Mesenteric fat pad (tissue), 1 donor: ENCODE results near the gene MDFI. TPM values are rescaled to one million over a fixed set of nuclear protein-coding genes. Genes with fewer than 3 reads are reported as not detected.

Experiments
- DNase-seq: peaks from one replicate; pipeline ENCODE4 v3.0.0-alpha.2; 2020; ENCODE audit warnings: low spot score
- total RNA-seq: library from RNA; stranded (reverse); fragmentation: NEBNext Ultra II Directional; extraction: Animal tissue kit (Norgen Biotek cat#: 25700); gene quantifications from one replicate; pipeline ENCODE4 v1.2.1, GENCODE V29; 2021
- donor health status: DM: yes; HTN: yes; CAD: no.

Gene MDFI
- total RNA-seq, 1 donor from 2014 or later = 21.7 TPM

DNA sequence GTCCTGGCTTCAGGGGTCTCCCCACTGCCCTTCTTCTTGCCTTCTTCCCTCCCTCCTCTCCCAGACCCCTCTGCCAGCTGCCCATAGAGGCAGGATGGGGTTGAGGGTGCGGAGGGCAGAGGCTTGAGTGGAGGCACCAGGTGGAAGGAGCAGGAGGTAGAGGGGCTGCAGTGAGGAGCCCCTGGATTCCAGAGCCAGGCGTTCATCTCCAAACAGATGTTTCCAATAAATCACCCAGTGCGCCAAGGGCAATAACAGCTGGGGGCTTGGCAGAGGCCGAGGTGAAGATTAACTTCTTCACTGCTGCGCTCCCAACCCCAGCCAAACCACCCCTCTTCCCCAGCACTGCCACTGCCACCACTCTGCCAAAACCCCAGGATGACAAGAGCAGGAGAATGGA lies 10.7 kb downstream of the MDFI start:
- DNase-seq = peak; percentile 55

DNA sequence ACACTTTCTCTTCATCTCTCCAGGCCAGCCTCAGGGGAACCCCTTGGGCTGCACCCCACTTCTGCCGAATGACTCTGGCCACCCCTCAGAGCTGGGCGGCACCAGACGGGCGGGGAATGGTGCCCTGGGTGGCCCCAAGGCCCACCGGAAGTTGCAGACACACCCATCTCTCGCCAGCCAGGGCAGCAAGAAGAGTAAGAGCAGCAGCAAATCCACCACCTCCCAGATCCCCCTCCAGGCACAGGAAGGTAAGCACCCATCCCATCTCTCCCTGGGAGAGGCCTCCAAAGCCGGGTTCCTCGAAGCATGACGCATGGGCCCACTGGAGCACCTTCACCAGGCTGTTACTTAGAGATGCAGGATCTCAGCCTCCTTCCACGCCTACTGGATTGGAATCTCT lies 11.3 kb downstream of the MDFI start:
- peak; percentile 77 for DNase-seq

DNA sequence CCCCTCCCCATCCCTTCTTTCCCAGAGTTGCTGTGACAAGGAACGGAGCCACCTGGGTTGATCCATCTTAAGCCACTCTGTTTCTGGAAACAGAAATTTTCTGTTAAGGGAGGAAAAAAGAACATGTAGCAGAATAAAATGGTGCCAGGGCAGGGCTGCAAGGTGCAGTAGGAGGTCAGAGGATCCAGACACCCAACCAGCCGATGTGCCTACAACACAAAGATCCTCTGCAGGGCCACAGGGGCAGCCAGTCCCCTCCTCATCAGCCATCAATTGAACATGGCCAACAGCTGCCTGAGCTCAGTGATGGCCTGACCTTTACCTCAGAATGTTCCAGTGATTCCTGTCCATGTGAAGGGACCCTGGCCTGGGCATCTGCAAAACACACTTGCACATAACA lies 11.9 kb downstream of the MDFI start:
- no peak for DNase-seq

DNA sequence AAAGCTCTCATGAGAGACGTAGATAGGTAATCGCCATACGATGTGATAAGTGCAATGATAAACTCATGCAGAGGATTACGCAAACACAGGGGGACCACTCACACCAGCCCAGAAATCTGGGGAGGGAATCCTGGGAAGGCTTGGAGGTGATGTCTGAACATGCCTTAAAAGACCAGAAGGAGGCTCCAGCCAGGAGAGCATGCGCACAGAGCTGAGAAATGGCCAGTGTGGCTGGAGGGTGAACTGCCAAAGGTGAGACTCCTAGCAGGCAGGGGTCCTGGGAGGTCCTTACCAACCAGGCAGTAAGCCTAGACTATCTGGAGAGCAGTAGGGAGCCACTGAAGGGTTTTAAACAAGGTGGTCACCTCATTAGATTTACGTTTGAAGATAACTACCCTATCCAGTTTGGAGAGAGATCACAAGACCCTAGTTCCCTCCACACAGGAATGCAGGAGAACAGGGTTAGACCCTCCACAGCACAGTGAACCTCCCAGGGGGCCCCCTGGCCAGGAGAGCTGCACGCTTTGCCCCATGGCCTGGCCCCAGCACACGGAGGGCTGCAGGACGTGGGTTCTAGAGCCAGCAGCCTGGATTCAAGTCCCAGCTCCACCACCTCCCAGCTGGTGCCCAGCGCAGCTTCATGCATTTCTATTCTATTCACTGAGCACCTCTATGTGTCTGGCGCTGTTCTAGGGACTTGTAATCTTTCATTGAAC lies 13.1 kb downstream of the MDFI start:
- peak; percentile 26 for DNase-seq

DNA sequence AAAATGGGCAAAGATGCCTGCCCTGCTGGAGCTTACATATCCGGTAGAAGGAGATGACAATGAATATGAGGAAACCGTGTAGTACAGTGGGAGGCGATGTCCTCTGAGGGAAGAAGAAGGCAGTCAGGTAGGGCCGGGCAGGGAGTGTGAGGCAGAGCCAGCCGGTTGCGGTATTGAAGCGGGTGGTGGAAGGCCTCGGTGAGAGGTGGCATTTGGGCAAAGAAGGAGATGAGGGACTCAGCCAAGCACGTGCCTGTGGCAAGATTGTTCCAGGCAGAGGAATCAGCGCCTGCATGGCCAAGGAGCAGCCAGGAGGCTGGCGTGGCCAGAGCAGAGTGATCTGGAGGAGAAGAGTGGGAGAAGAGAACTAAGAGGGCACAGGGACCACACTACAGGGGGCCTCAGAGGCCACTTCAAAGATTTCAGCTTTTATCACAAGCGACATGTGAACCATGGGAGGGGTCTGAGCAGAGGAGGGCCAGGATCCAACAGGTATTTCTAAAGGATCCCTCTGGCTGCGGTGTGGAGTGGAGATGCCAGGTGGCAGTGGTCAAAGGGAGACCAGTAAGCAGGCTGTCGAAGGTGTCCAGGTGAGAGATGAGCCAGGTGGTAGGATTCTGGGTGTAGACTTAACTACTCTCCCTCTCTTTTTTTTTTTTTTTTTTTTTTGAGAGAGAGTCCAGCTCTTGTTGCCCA lies 13.8 kb downstream of the MDFI start:
- no peak for DNase-seq

DNA sequence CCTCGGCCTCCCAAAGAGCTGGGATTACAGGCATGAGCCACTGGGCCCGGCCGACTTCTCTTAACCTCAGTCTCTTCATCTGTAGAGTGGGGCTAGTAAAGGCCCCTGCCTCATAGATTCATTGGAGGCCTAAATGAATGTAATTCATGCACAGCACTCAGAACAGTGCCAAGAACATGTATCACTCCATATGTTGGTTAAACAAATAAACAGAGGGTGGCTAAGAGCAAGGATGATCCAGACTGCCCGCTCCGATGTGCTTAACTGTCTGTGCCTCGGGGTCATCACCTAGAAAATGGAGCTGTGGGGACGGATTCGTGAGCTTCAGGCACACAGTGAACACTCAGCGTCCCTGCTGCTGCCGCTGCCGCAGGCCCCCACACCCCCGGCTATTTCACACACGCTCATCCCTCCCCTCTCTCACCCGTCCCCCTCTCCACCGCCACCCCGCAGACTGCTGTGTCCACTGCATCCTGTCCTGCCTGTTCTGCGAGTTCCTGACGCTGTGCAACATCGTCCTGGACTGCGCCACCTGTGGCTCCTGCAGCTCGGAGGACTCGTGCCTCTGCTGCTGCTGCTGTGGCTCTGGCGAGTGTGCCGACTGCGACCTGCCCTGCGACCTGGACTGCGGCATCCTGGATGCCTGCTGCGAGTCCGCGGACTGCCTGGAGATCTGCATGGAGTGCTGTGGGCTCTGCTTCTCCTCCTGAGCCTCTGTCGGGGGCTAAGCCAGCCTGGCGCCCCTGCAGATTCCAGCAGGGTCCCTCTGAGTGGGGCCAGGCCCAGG lies 14.8 kb downstream of the MDFI start:
- no peak for DNase-seq

DNA sequence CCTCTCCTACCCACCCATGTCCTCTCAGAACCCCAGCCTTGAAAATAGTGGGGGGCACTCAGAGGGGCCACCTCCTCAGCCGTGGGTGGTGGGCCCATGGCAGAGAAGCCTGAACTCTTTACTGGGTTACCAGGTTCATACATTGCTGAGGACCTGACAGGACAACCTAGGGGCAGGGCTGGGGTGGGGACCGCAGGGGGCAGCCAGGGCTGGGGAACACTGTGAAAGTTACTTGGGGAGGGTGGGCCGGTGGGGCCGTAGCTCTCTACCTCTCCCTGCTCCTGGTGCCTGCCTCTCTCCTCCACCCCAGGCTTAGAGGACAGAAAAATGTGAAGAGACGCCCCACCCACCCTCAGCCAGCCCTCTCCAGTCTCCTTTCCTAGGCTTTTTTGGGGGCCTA lies 15.4 kb downstream of the MDFI start:
- DNase-seq = no peak

DNA sequence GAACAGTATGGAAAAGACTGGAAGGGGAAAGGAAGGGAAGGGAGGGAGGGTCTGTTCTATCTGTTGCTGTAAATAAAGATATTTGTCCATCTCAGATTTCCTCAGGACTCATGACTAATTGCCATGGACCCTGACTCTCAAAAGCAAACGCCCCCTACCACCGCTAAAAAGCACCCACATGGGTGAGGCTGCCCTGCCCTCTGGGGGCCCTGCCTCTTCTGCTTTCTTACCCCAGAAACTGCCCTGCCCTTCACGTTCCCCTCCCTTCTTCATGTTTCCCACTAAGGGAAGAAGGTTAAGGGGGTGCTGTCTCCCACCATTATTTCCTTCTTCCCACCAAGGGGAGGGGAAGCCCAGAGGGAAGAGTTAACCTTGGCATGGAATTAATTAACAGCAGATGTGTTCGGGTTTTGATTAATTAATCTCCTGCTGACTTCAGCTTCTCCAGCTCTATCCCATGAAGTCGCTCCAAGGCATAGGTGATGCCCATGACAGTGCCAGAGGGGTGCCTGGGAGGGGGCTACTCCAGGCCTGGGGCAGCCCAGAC lies 16.0 kb downstream of the MDFI start:
- no peak for DNase-seq

DNA sequence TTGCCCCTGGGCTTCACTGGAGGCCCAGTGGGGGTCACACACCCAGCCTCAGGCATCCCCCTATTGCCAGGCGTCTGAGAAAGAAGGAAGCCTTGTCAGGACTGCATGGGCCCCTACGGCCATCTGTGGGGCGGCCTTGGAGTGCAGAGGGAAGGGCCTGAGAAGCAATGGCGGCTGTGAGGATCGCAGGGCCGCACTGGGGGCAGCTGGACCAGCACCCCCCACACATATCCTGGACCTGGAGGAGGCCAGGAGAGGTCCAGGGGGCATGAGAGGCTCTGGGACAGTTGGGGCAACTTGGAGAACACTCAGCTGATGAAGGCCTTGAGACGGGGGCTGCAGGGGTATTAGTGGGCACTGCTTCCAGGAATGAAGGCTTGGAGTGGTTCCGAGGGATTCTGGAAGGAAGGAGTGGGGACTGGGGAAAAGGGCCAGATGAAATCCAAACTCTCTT lies 16.5 kb downstream of the MDFI start:
- no peak for DNase-seq

DNA sequence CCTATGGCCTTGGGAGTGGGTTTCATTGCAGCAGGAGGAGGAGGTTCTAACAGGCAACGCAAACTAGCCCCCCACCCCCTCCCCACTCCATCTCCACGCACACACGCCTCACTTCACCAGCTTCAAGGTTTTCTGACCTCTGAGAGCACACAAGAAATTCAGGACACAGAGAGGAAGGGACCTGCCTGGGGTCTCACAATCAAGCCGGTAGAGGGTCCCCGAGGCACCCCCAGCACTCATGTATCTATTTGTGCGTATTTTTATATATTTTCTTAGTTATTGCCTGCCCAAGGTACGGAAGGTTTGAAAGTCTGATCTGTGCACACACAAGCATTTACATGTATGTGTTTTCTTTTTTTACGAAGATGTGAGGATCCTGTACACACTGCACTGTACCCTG lies 16.9 kb downstream of the MDFI start:
- DNase-seq = no peak

DNA sequence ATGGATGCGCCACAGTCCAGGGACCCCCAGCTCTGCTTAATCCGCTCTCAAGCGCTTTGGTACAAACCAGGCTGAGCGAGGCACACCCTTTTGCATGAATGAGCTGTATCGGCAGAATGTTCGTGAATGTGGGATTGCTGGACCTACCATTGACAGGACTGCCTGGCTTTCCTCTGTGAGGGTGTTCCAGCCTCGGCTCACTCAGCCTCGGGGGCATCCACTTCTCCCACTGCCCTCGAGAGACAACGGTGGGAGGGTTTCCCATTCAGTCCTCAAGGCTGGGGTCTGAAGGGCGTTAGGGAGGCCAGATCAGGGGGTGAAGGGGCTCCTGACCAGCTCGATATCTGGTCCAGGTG lies 17.4 kb downstream of the MDFI start:
- DNase-seq = no peak

DNA sequence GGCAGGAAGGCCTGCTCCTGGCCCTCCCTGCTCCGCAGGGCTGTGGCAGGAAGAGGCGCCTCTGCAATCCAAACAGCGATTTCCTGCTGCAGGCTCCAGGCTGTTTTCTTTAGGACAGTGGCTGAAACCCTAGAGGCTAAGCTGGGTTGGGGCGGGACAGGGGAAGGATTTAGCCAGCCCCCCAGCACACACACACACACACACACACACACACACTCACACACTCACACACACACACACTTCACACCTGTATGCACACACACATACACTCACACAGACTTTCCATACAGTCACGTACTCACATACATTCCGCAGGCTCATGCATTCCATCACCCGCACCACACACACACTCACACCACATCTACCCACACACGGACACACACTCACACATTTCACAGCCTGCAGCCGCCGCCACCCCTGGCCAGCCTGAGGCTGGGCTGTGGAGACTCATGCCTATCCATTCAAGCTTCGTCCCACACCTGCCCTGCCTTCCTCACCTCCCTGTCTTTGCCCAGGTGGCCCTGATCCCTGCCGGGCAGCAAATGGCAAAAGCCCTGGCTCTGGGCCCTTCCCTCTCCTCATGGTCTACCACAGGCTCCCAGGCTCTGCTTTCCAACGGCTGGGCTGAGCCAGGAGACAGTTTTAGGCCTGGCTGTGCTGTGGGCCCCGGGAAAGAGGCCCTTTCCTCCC lies 17.9 kb downstream of the MDFI start:
- DNase-seq = no peak

DNA sequence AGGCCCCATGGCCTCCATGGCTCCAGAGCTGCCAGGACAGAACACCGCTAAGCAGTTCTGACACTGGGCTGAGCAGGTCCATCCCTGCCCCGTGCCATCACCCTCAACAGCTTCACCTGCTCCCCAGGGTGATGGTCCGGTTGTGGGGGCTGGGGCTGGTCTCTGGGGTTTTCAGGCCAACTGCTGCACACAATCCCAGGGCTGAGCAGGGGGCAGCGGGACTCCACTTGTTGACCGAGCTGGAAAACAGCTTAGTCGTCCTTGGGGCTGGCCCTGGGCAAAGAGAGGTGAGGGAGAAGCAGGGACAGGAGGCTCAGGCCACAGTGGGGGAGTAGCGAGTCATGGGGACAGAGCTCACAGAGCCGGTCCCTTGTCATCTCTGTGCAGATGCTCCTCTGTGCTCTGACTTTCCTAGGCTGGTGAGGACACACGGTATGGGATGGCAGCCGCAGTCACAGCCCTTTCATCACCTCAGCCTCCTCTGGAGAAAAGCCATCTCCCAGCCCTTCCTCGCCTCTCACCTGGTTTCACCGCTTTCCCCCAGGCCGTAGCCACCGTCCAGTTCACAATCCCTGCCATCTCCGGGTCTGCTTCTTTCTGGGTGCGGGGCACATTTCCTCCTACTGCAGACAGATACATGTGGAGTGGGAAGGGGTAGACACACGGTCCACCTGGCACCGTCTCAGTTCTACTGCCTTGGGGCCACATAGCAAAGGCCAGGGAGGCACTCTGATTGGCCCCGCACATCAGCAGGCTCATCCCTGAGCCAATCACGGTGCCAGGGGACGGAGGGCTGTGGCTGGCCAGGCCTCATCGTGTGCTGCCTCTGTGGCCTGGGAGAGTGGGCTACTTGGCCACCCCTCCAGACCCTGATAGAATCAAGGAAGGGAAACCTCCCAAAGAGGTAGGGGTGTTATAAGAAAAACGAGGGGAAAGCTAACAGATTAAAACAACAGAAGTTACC lies 19.1 kb downstream of the MDFI start:
- DNase-seq = no peak

DNA sequence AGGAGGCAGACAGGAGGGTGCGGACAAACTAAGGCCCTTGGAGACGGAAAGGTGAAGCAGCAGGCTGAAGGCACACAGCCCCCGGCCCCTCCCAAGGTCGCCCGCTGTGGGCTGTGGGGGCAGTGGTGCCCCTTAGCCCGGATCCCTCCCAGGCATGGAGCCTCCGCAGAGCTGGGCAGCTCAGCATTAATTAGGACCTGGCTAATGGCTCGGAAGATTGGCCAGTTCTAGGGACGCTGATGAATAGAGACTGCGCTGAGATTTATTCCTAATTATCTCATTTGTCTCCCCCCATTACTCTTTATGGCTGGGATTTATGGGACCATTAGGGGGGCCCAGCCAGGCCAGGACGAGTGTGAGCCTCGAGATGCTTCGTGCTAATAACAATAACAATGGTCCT lies 20.4 kb downstream of the MDFI start:
- no peak for DNase-seq

DNA sequence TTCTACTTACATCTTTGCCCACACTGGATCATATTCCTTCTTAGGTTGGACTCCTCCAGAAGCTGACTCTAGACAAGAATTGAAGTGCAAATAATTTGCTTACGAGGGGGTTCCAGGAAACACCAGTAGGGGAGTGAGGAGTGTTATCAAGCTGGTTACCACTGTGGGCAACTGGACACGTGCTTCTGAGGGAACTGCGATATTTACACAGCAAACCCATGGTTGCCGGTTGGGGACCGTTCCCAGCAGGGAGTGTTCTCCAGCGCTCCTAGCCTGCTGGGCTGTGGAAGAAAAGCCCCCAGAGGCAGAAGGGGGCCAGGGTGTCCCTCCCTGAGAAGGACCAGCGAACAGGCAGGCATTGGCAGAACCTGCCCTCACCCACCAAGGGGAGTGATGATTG lies 21.7 kb downstream of the MDFI start:
- no peak for DNase-seq

DNA sequence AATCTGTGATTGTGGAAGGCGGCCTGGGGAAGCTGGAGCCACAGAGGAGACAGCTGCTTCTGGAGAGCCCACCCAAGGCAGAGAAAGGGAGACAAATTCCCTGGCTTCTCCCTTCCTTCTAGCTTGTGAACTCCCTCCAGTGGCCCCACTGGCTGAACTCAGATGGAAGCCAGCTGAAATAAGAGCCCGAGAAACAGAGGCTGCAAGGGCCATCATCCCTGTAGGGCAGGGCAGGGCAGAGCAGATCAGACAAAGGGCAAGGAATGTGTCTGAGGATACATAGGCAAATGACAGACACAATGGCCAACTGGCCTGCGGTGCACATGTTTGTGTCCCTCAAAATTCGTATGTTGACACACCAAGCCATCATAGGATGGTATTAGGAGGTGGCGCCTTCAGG lies 25.3 kb downstream of the MDFI start:
- no peak for DNase-seq

DNA sequence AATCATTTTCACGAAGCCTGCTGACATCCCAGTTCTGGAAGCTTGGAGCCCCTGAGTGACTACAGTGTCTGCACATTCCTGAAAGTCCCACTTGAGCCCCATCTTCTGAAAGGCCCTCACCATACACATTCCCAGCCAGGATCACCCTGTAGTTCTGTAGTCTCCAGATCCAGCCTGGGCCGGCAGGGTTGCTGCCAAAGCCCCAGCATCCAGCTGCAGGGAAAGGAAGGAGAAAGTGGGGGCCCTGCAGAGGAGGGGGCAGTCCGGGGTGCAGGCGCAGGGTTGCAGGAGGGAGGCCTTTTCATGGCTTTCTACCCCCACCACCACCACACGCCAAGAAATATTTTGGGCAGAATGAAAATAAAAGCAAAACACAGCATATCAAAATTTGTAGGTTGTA lies 26.0 kb downstream of the MDFI start:
- no peak for DNase-seq

DNA sequence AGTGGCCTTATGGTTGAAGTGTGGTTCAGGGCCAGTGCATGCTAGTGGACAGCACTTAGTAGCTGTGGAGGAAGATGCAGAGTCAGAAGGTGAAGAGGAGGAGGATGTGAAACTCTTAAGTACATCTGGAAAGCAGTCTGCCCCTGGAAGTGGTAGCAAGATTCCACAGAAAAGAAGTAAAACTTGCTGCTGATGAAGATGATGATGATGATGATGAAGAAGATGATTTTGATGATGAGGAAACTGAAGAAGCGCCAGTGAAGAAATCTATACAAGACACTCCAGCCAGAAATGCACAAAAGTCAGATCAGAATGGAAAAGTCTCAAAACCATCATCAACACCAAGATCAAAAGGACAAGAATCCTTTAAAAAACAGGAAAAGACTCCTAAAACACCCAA lies 28.9 kb downstream of the MDFI start:
- DNase-seq = no peak

DNA sequence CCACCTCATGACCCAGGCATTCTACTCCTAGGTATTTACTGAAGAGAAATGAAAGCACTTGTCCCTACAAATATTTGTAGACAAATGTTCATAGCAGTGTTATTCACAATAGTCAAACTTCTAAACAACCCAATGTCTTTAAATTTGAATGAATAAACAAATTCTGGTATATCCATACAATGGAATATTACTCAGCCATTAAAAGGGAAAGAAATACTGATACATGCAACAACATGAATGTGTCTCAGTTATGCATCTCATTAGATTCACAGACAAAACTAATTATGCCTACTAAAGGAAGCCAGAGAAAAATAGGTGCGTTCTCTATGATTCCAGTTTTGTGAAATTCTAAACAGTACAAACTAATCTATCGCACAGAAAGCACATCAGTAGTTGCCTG lies 30.7 kb downstream of the MDFI start:
- DNase-seq = no peak

DNA sequence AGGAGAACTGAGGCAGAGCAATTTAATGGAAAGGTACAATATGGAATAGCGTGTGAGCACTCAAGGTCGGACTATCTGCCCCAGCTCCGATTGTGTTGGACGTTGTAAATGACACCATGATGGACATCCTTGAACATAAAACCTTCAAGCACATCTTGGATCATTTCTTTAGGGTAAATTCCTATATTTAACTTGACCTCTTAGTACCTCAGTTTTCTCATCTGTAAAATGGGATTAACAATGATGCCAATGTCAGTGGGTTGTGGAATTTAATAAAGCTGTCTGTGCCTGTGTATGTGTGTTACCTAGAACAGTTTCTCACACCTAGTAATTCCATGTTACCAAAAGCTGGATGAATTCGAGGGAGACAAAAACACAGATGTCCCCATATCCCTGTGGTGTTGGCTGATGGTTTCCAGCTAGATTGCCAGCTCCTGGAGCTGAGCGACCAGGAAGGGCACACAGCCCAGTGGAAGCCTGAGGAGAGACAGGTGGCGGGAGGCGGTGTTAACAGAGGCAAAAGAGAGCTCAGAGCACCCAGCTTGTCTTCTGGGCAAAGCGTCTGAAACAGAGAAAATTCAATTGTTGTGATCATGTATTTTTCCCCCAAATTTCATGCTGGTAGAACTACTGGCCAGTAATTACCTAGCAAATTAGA lies 32.6 kb downstream of the MDFI start:
- DNase-seq = no peak
